Measurements from ENCODE around the gene CAPN5.

CAPN5 gene

DNA sequence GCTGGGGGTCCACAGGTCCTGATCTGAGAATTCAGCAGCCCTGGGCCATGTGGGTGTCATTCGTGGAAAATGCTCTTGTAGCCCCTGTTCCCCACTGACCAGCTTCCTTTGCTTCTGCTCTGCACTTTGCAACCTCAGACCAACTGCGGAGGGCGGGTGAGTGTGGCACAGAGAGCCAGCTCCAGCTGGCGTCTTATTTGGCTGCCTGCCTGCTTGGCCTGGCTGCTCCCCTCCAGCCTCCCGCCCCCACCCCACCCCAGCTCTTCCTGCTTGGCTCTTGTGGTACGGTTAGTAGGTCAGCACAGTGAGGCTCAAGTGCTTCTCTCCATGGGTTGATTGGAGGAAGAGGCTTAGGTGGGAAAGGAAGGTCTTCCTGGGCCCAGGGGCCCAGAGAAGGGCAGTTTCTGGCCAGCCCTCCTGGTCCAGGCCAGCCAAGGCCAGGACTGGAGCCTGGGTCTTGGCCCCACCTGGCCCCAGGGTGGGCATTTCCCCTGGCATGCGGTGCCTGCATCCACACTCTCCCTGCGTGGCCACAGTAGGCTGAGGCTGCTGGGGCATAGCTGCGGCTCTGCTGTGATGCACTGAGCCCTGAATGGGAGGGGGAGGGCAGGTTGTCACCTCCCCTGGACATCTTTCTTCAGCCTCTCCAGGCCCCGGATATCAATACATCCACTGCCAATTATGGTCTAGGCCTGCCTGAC lies 87.8 kb downstream of the CAPN5 start:
- DNase-seq = peak; percentile 77

DNA sequence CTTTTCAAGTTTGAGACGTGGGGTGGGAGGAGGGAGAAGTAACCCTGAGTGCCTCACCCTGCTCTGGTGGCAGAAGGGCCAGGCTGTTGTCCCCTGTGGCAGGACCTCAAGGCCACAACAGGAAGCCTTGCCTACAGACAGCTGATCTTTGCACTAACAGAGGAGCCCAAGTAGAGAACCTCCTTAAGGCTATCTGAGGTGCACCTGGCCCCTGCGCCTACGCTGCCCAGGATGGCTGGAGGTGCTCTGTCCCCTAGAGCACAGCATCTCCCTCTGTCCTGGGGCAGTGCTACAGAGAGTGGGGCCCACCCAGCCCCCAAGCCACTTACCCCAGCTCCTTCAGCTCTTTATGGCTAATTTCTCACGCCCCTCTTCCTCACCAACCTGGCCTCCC lies 88.3 kb downstream of the CAPN5 start:
- no peak for DNase-seq

DNA sequence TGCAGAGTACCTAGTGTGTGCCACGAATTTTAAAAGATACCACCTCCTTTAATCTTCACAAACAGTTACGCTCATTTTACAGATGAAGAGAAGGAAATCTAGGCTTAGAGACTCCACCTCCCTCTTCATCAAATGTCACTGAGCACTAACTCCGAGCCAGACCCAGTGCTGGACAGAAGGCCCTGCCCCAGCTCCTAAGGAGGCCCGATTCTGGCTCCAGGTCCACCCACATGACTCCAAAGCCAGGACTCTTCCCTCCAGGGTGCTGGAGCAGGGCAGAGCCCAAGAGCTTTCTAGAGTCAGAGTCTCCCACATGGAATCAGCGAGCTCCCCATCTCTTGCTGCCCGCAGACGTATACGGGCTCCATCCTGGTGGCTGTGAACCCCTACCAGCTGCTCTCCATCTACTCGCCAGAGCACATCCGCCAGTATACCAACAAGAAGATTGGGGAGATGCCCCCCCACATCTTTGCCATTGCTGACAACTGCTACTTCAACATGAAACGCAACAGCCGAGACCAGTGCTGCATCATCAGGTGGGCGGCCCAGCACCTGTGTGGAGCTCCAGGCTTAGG lies 88.9 kb downstream of the CAPN5 start:
- DNase-seq = no peak

DNA sequence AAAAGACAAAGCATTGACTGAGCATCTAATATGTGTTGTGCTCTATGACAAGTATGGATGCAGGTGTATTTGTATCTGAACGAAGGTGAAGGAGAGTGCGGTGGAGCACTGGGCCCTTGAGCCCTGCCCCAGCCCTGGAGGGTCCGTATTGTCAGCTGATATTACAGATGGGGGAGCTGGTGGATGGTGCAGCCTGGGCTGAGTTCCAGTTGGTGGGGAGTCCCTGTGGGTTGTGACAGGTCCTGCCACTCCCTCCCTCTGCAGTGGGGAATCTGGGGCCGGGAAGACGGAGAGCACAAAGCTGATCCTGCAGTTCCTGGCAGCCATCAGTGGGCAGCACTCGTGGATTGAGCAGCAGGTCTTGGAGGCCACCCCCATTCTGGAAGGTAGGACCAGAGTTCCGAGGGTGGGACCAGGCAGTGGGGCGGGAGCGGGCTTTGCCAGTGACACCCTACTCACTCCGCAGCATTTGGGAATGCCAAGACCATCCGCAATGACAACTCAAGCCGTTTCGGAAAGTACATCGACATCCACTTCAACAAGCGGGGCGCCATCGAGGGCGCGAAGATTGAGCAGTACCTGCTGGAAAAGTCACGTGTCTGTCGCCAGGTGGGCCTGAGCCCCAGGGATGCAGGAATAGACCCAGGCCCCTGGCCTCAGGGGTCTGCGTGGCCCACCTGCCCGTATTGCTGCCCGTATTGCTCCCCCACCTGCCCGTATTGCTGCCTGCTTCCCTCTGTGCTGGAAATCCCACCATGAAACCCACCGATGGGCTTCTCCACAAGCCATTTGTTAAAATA lies 89.8 kb downstream of the CAPN5 start:
- DNase-seq = no peak

DNA sequence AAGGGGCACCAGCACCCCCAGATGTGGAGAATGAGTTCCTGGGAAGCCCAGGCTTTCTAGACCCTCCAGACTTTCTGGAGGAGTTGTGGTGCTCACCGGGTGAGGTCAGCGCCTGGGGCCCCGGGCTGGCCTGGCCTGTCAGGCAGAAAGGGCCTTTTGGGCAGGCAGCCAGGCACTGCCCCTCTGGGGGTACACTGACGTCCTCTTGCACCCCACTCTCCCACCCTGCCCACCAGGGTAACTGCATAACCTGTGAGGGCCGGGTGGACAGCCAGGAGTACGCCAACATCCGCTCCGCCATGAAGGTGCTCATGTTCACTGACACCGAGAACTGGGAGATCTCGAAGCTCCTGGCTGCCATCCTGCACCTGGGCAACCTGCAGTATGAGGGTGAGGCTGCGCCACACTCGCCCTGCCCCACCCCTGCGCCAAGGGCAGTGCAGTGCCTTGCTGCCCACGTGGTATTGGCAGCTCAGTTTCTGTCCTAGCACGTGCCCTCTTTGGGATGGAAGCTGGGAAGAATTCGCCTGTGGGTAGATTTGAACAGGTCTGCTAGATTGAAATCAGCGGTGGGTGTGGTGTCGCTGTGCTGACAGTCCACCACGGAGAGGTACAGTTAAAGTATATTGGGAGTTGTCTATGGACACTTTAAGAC lies 91.4 kb downstream of the CAPN5 start:
- no peak for DNase-seq

DNA sequence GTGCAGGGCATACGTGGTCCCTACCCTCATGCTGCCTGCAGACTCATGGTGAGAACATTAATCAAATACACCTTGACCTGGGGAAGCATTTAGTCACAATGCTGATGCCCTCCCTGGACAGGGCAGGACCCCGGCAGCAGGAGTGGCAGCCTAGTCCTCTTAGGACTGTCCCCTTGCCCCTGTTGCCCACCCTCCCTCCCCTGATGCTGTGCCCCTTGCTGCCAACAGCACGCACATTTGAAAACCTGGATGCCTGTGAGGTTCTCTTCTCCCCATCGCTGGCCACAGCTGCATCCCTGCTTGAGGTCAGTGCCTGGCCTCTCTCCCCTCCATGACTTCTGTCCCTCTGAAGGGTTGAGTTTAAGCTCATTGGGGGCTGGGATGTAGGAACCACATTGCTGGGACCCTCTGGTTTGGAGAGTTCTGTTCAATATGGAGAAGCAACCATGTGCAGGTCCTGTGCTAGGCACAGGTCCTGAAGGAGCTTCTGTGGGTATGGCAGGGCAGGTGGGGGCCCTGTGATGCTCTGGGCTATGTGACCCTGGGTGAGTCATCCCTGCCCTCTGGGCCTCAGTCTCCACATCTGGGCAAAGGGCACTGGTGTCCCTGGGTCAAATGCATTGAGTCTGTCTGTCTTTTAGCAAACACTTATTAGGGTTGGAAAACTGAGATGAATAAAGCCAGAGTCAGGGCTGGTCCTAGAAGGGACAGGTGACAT lies 92.6 kb downstream of the CAPN5 start:
- no peak for DNase-seq

DNA sequence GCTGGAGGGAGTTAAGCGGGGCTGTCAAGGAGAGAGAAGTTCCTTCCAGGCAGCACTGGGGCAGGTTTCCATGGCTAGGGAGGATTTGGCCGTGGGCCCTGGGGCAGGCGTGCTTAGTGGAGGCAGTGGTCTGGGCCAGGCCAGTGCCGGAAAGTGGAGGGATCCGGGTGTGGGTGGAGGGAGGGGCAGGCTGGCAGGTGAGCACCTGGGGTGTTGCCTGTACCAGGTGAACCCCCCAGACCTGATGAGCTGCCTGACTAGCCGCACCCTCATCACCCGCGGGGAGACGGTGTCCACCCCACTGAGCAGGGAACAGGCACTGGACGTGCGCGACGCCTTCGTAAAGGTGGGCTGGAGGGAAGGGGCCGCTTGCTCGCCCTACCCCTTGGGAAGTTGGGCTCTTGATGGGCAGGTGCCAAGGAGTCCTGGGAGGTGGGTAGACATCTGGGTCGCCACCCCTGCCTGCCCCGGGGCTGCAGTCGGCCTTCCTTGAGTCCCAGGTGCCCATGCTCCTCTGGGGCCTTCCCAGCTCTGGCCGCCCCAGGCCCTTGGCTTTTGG lies 93.2 kb downstream of the CAPN5 start:
- DNase-seq = no peak

DNA sequence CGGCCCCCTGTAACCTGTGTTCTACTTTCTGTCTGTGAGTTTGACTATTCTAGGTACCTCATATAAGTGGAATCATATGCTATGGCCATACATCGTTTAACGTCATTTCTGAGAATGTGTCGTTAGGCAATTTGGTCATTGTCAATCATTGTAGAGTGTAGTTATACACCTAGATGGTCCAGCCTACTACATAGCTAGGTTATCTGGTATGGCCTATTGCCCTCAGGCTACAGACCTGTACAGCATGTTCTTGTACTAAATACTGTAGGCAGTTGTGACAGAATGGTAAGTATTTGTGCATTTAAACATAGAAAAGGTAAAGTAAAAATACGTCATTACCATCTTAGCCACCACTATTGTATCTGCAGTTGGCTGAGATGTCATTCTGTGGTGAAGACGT lies 96.5 kb downstream of the CAPN5 start:
- DNase-seq = no peak

DNA sequence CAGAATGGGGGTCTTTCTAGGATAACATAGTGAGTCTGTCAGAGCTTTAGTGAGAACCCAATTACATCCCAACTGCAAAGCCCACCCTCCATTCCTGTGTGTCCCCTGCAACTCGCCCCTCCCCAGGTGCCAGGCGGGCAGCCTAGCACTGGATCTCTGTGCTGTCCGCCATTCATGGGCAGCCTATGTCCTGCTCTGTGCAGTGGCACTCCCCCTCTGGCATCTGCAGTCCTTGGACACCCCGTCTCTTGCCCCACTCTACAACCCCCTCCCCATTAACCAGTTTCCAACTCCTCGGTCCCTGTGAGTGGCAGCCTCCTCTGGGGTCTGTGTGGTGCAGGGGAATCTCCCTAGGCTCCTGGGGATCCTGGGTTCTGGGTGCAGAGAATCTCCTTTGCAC lies 98.3 kb downstream of the CAPN5 start:
- no peak for DNase-seq

DNA sequence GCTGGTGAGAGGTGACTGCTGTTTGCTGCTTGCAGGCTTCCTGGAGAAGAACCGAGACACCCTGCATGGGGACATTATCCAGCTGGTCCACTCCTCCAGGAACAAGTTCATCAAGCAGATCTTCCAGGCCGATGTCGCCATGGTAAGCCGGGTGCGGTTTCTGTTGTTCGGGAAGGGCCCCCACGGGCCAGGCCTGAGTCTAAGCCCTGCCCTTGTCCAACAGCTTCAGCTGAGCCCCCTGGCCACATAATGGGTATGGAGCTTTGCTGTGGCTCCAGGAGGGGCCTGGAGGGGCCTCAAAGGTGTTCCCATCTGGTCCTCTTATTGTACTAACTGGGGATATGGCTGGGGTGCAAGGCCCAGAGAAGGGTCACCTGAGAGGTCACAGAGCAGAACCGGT lies 99.2 kb downstream of the CAPN5 start:
- DNase-seq = no peak

DNA sequence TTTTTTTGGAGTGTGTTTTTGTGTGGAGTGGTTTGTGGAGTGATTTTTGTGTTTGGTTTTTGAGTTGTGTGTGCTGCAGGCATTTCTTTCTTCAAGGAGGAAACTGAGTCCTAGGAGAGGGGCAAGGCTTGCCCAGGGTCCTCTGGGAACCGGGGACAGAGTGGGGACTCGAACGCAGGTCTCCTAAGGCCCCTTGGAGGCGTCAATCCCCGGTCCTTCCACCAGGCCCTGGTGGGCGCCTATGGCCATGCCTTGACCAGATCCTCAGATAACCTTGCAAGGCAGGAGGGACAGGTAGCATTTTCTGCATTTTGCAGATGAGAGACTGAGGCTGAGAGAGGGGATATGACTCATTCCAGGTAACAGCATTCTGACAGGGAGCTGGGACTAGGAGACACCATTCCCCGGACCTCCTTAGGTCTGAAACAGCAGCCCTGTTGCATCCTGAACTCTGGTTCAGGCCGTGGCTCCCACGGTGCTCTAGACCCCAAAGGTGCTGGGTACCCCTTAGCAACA lies 100.4 kb downstream of the CAPN5 start:
- no peak for DNase-seq

DNA sequence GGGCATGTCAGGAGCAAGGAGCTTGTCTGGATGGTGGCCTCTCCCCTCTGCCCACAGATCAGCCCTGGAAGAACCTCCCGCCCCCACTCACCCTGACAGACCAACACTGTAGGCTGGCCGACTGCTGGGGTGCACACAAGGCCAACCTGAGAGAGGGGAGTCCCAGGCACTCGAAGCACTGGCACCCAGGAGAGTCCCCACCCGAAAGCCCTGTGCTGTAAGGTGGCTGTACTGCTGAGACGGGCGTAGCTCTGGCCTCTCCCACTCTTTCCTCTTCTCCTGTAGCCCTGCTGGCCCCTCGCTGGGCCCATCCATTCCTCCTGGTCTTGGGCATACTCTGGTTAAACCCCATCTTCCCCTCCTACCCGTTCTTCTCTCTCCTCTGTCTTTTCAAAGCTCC lies 101.0 kb downstream of the CAPN5 start:
- DNase-seq = no peak

DNA sequence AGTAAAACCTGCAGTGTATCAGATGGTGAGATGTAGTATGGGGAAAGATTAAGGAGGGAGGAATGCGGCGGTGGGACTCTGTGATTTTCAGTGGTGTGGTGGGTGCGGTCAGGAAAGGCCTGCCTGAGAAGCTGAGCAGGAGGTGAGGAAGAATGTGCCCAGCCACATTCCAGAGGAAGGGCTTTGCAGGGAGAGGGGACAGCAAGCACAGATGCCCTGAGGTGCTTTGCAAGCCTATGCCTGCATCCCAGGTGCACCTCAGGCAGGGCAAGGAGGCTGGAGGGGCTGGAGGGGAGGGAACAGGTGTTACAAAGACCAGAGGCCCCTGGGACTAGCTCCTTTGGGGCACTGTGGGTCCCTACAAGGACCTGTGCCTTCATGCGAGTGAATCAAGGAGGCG lies 103.3 kb downstream of the CAPN5 start:
- no peak for DNase-seq

DNA sequence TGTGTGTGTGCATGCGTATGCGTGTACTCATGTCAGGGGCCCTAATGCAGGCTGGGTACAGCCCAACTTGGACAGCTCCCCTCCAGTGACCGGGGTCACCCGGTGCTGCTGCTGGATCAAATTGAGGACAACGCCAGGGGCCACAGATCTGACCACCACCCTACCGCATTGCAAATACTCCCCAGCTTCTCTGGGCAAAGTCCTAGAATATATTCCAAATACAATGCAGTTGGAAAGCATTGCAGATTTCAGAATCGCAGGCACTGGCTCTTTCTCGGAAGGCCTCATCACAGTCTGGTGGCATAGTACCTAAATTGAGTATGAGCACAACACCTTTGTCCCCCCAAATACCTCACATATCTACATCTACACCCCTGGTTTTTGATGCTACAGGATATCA lies 104.5 kb downstream of the CAPN5 start:
- no peak for DNase-seq

DNA sequence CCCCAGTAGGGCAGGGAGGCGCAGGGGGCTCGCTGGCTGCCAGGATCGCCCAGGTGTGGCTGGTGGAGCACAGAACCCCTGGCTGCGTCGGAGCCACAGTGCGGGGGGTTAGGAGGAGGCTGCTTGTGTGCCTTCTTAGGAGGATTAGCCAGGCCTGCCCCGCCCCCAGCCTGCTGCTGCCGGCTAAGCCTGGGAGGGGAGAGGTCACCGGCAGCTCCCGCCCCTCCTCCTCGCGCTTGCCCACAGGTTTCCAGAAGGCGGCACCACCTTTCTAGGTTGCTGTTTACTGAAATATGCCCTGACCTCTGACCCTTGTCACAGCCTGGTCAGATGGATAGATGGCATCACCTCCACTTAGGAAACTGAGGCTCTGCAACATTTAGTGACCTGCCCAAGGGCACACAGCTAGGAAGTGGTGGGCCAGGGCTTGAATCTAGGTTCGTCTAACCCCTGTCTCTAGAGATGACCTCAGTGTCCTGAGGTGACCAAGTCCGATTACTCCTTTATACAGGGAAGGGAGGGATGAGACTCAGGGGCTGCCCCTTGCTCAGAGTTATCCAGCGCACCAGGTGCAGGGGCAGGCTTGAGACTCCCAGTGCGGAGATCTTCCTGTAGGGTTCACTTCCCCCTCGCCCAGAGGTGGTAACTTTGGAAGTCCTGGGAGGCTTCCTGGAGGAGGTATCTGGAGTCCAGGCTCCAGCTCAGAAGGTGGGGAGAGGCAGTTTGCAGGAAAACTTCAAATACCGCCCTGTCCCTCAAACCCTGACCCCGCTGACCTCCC lies 105.3 kb downstream of the CAPN5 start:
- DNase-seq = no peak

DNA sequence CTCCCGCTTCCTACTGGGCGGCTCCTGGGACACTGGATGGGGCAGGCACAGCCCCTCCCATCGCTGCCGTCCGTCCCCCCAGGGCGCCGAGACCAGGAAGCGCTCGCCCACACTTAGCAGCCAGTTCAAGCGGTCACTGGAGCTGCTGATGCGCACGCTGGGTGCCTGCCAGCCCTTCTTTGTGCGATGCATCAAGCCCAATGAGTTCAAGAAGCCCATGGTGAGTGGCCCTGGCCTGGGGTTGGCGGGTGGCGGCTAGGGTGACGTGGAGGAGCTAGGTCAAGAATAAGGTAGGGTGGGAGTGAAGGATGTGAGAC lies 105.9 kb downstream of the CAPN5 start:
- no peak for DNase-seq

DNA sequence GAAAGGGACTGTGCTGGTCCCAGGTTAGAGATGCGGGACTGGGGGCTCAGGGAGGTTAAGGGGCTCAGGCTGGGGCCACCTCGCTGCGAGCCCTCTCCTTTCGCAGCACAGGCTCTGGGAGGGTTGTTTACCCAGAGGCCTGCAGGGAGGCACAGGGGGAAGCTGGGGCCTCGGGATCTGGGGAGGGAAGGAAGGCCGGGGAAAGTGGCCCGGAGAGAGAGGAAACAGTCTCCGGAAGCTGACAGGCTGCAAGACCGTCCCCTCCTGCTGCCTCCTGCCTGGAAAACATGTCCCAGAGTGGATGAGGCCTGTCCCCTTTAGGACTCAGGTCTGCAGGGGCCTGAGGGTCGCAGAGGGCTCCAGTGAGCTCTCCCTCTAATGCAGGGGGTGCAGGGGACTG lies 106.7 kb downstream of the CAPN5 start:
- DNase-seq = no peak

DNA sequence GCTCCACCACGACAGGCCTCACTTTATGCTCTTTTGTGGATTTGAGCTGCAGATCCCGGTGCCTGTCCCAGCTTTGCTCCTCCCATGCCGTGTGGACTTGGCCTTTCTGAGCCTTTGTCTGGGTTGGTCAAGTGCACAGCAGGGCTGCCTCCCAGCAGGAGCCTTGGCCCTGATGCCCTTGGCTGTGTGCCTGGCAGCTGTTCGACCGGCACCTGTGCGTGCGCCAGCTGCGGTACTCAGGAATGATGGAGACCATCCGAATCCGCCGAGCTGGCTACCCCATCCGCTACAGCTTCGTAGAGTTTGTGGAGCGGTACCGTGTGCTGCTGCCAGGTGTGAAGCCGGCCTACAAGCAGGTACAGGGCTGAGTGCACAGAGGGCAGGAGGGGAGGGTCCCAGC lies 107.8 kb downstream of the CAPN5 start:
- DNase-seq = peak; percentile 75

DNA sequence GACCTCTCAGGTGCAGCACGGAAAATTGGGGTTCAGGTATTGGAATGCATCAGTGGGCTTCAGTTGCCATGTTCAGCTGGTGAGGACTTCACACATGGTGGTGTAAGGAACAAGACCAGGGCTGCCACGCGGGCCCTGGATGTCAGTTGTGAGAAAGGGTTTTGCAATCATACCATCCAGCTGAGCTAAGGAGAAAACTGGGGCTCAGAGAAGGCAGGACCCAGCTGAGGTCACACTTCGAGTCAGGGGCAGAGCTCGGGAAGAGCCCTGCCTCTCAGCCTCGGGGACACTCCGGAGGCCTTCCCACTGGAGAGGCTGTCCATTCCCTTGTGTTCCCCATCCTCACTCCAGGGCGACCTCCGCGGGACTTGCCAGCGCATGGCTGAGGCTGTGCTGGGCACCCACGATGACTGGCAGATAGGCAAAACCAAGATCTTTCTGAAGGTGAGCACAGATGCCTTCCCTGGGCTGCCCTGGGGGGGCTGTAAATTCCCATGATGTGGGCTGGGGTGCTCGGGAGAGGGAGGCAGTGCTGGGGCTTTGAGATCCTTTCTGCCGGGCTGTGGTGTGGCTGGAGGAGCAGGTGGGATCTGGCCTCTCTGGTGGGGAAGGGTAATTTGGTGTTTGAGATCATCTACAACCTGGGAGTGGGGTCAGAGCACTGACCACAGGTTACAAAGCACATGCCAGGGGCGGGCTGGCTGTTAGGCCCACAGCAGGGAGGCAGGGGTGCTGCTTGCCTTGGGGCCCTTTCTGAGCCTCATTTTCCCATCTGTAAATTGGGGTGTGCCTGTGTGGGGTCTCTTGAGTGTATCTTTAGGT lies 108.5 kb downstream of the CAPN5 start:
- DNase-seq = no peak
